Coronary artery (tissue), 2 donors: ENCODE results near the gene MAP3K4.

Source experiments
- DNase-seq: peaks from one replicate; pipeline ENCODE4 v3.0.0-alpha.2; 2017; ENCODE audit warnings: low spot score
- H3K27ac ChIP-seq, 2 donors: fragments of 200-600 bp; sonication (generic); one replicate each; pipeline ENCODE4 v1.5.1; 2016 to 2019
- H3K4me3 ChIP-seq: fragments of 200-600 bp; sonication (generic); 2 replicates; pipeline ENCODE4 v1.5.1; 2016; ENCODE audit warnings: mild to moderate bottlenecking, moderate library complexity
- CTCF ChIP-seq: fragments of 200-600 bp; sonication (generic); IDR thresholded peaks from one replicate; pipeline ENCODE4 v1.5.1; 2019; ENCODE audit warnings: antibody characterized with exemption

MAP3K4 gene

DNA sequence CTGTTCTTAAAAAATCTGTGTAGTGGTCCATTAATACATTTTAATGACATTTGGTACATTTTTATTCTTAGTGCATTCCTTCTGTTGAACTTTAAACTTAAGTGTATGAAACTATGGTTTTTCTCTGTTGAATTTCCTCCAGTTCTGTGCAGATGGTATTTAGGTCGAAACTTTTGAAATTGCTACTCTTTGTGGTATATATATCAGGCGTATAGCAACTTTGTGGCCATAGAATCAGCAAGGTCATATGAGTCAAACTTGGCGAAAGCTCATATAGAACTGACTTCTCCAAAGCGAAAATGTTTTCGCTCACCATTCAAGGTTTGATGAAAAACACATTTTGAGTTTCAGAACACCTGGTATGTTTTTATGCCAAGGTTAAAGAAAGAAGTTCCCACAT lies 93.7 kb downstream of the MAP3K4 start:
- TF ChIP-seq CTCF, result no peak
- no peak for DNase-seq
- Histone ChIP-seq H3K27ac (no peak overlapping the region), H3K4me3 (no peak overlapping the region)

- Histone ChIP-seq H3K4me3 (no peak overlapping the region), H3K27ac (no peak overlapping the region)
- no peak for DNase-seq
- TF ChIP-seq CTCF, result no peak
Measured at GRCh38 chr6:161088676-161089328, 97.2 kb downstream of the MAP3K4 start.

DNA sequence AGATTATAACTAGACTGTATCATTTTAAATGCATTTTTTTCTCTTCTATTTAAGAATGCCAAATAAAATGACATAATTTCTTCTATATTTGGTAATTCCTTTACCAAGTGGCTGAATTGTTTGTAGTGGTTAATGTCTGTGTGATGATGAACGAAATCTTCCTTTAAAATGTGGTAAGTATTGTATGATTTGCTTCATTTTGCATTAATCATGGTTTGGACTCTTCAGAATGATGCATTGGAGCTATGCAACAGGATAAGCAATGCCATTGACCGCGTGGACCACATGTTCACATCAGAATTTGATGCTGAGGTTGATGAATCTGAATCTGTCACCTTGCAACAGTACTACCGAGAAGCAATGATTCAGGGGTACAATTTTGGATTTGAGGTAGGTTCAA lies 99.6 kb downstream of the MAP3K4 start:
- H3K27ac ChIP-seq, result no peak overlapping the region
- no peak for TF ChIP-seq CTCF
- no peak overlapping the region for H3K4me3 ChIP-seq
- no peak for DNase-seq

GRCh38 chr6:161091972-161092701 lies 100.6 kb downstream of the MAP3K4 start:
- Histone ChIP-seq H3K27ac (no peak overlapping the region), H3K4me3 (no peak overlapping the region)
- TF ChIP-seq CTCF, result no peak
- DNase-seq, result no peak

- no peak for TF ChIP-seq CTCF
- DNase-seq, result no peak
- Histone ChIP-seq H3K4me3 (no peak overlapping the region), H3K27ac (no peak overlapping the region)
Measured at GRCh38 chr6:161094955-161095354, 103.4 kb downstream of the MAP3K4 start.

DNA sequence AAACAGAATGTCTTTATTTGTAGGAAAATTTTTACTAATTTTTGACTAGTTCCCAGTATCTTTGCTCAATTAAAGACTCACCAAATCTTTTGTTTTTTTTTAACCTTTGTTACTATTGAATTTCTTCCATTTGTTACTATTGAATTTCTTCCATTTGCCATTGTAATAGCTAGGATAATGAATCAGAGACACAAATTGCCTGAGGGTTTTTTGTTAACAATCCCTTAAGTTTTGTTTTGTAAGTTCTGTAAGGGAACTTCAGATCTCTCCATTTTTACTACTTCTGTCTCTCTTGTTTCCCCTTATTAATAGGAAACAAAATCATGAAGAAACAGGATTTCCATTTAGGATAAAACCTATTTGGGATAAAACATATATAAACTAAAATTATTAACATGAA lies 104.3 kb downstream of the MAP3K4 start:
- no peak overlapping the region for H3K4me3 ChIP-seq
- H3K27ac ChIP-seq, result no peak overlapping the region
- DNase-seq, result no peak
- TF ChIP-seq CTCF, result no peak

DNA sequence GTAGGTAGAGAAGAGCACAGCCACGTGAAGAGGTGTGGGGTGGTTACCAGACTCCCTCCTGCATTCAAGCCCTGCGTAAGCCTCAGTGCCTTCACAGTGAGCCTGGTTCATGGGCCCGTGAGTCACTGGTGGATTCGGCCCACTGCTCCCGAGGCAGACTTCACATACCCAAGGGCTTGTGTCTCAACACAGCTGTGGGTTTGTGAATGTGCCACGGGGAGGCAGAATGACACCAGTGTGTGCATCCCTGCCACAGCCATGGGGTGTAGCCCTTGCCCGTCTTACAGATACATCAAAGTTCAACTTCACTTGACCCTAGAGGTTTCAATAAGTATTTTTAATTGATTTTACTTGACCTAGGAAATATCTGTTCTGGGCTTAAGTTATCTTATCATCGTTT lies 108.5 kb downstream of the MAP3K4 start:
- TF ChIP-seq CTCF, result no peak
- H3K27ac ChIP-seq, result no peak overlapping the region
- DNase-seq, result no peak
- no peak overlapping the region for H3K4me3 ChIP-seq
